Large intestine (tissue), 3 donors: ENCODE measurements around the gene TEX26. TPM values are rescaled to one million over a fixed set of nuclear protein-coding genes. Genes with fewer than 3 reads are reported as not detected.

Experiments
- DNase-seq, 2 donors: peaks; one replicate each; pipeline versions ENCODE4 v3.0.0 to v3.0.0-alpha.2; 2013
- H3K27ac ChIP-seq: one replicate; pipeline ENCODE4 v1.5.1; 2013; ENCODE audit warnings: low read length
- H3K27me3 ChIP-seq: 2 replicates; pipeline ENCODE4 v1.6.1; 2013; ENCODE audit warnings: low read length; ENCODE audit not compliant: control insufficient read depth, insufficient read depth
- H3K36me3 ChIP-seq: 2 replicates; pipeline ENCODE4 v1.6.1; 2013; ENCODE audit warnings: low read length; ENCODE audit not compliant: control insufficient read depth, insufficient read depth
- H3K4me1 ChIP-seq: one replicate; pipeline ENCODE4 v1.6.1; 2013; ENCODE audit warnings: low read length; ENCODE audit not compliant: control insufficient read depth, insufficient read depth
- H3K4me3 ChIP-seq: one replicate; pipeline ENCODE4 v1.5.1; 2013; ENCODE audit warnings: low read length
- H3K9me3 ChIP-seq: one replicate; pipeline ENCODE4 v1.6.1; 2013; ENCODE audit warnings: mild to moderate bottlenecking, low read depth, low read length, moderate library complexity; ENCODE audit not compliant: control insufficient read depth
- WGBS: methylation state at CpG from one replicate; pipeline ENCODE4 v1.1.5; 2013; ENCODE audit warnings: low lambda C conversion rate; ENCODE audit not compliant: insufficient coverage; 5-methylcytosine and 5-hydroxymethylcytosine counted together
- polyA plus RNA-seq: library from polyadenylated mRNA; unstranded; fragments of 120-200 nt; gene quantifications from one replicate; pipeline ENCODE4 v1.2.1, GENCODE V29; 2013

TEX26 gene
- polyA plus RNA-seq, 1 donor, result 0.12 TPM

DNA sequence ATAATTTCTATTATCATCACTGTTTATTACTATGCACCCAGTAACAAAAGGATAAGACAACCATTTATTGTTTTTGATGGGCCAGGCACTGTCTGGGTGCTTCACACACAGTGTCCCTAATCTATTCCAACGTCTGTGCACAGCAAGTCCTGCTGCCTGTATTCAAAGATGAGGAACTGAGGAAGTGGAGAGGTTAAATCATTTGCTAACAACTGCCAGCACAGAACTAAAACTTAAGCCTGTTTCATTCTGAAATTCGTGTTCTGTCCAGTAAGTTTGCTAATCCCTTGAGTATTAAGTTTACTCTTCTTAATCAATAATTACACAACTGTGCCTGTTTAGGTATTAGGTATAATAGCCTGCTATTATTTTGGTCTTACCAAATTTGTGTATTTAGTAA lies 41.9 kb downstream of the TEX26 start:
- Histone ChIP-seq H3K27me3 (peaks cover under 1% of the 10 kb centered on the region), H3K27ac (no peak overlapping the region), H3K4me3 (no peak overlapping the region), H3K36me3 (no peaks in the 10 kb centered on the region), H3K9me3 (no peaks in the 10 kb centered on the region), H3K4me1 (no peaks in the 10 kb centered on the region)
- no CpG with 5 or more reads among the region's 2 CpGs for WGBS
- DNase-seq, result no peak

GRCh38 chr13:30976025-30976424 lies 43.6 kb downstream of the TEX26 start:
- H3K4me1 ChIP-seq, result no peaks in the 10 kb centered on the region
- no peak overlapping the region for H3K27ac ChIP-seq
- peaks cover 2% of the 10 kb centered on the region for H3K27me3 ChIP-seq
- 83% methylated on average over 3 of the region's 4 CpGs for WGBS
- DNase-seq, result no peak
- no peaks in the 10 kb centered on the region for H3K9me3 ChIP-seq
- H3K4me3 ChIP-seq, result no peak overlapping the region
- no peaks in the 10 kb centered on the region for H3K36me3 ChIP-seq

- Histone ChIP-seq H3K36me3 (no peaks in the 10 kb centered on the region), H3K4me3 (no peak overlapping the region), H3K4me1 (no peaks in the 10 kb centered on the region), H3K27me3 (peaks cover 2% of the 10 kb centered on the region), H3K9me3 (no peaks in the 10 kb centered on the region), H3K27ac (no peak overlapping the region)
- WGBS, result 100% methylated on average over 1 of the region's 15 CpGs
- peak in 1 of 2 donors; percentile 7 for DNase-seq
Observed at GRCh38 chr13:30978981-30979956, 46.8 kb downstream of the TEX26 start.

DNA sequence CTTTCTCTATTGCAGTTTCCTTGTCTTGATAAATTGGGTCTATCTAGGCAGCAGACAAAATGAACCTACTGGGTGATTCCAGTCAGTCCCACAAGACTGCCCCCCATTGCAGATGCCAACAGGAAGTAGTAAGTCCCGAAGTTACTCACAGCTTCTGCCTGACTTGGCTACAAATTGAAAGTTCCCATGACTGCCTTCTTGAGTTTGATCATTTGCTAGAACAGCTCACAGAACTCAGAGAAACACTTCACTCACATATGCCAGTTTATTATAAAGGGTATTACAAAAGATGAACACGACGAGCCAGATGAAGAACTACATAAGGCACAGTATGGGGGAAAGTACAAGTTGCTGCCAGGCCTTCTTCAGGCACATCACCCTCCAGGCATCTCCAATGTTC lies 50.0 kb downstream of the TEX26 start:
- Histone ChIP-seq H3K9me3 (no peaks in the 10 kb centered on the region), H3K4me3 (no peak overlapping the region), H3K27me3 (peaks cover 2% of the 10 kb centered on the region), H3K4me1 (no peaks in the 10 kb centered on the region), H3K36me3 (no peaks in the 10 kb centered on the region), H3K27ac (no peak overlapping the region)
- no CpG with 5 or more reads among the region's 3 CpGs for WGBS
- DNase-seq, result no peak

DNA sequence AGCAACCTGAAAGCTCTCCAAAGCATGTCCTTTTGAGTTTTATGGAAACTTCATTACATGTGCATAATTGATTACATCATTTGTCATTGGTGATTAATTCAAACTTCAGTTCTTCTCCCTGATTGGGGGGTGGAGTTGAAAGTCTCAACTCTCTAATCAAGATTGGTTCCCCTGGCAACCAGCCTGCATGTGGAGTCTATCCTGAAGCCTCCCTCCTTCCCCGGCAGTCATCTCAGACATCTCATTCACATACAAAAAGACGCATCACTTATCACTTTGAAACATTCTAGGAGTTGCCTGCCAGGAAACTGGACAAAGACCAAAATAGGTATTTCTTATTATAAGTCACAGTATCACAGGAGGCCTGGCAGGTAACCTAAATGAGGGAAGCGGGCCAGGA lies 50.5 kb downstream of the TEX26 start:
- no peak overlapping the region for H3K27ac ChIP-seq
- no peaks in the 10 kb centered on the region for H3K4me1 ChIP-seq
- peaks cover 2% of the 10 kb centered on the region for H3K27me3 ChIP-seq
- no peaks in the 10 kb centered on the region for H3K36me3 ChIP-seq
- DNase-seq, result no peak
- H3K9me3 ChIP-seq, result no peaks in the 10 kb centered on the region
- 100% methylated on average over 1 of the region's 3 CpGs for WGBS
- no peak overlapping the region for H3K4me3 ChIP-seq

- no peaks in the 10 kb centered on the region for H3K4me1 ChIP-seq
- H3K27me3 ChIP-seq, result peaks cover 2% of the 10 kb centered on the region
- H3K4me3 ChIP-seq, result no peak overlapping the region
- WGBS, result 48% methylated on average over 2 of the region's 4 CpGs
- H3K27ac ChIP-seq, result no peak overlapping the region
- H3K36me3 ChIP-seq, result no peaks in the 10 kb centered on the region
- DNase-seq, result no peak
- H3K9me3 ChIP-seq, result no peaks in the 10 kb centered on the region
Observed at GRCh38 chr13:30983431-30983830, 51.0 kb downstream of the TEX26 start.

DNA sequence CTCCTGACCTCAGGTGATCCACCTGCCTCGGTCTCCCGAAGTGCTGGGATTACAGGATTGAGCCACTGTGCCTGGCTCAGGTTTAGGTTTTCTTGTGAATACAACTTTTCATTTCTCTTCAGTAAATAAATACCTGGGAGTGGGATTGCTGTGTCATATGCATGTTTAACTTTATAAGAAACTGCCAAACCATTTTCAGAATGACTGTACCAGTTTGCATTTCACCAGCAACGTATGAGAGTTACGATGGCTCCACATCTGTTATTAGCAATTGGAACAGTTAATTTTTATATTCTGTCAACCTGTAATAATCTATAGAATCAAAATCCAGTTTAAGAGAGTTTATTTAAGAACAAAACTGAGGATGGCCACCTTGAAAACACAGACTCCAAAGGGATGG lies 52.2 kb downstream of the TEX26 start:
- Histone ChIP-seq H3K4me1 (no peaks in the 10 kb centered on the region), H3K9me3 (no peaks in the 10 kb centered on the region), H3K27me3 (no peaks in the 10 kb centered on the region), H3K27ac (no peak overlapping the region), H3K36me3 (no peaks in the 10 kb centered on the region), H3K4me3 (no peak overlapping the region)
- 100% methylated on average over 3 of the region's 4 CpGs for WGBS
- no peak for DNase-seq

GRCh38 chr13:30985637-30986205 lies 53.3 kb downstream of the TEX26 start:
- Histone ChIP-seq H3K36me3 (no peaks in the 10 kb centered on the region), H3K4me1 (no peaks in the 10 kb centered on the region)
- WGBS, result 86% methylated on average over 1 of the region's 3 CpGs

DNA sequence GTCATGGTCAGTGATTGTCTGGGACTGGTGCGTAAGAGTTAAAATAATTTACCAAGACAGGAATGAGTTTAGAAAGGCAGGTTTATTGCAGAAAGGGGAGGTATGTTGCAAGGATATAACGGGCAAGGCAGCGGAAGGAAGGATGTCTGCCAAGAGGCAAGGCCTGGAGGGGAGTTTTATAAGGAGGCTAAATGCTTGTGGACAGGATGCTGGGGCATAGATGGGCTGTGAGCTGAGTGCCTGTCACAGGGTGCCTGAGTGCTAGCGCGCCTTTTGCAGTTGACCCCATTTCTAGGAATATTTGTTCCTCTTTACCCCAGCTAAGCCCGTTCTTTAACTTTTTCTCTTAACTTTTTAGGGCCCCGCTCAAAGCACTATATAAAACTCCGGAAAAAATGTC lies 58.7 kb downstream of the TEX26 start:
- no peak for DNase-seq
- Histone ChIP-seq H3K27ac (no peak overlapping the region), H3K36me3 (no peaks in the 10 kb centered on the region), H3K4me3 (no peak overlapping the region), H3K4me1 (no peaks in the 10 kb centered on the region), H3K9me3 (no peaks in the 10 kb centered on the region), H3K27me3 (no peaks in the 10 kb centered on the region)
- 100% methylated on average over 2 of the region's 8 CpGs for WGBS

More at GRCh38 chr13:30985637-30986205, 53.3 kb downstream of the TEX26 start:
- no peak overlapping the region for H3K27ac ChIP-seq
- H3K27me3 ChIP-seq, result no peaks in the 10 kb centered on the region
- H3K9me3 ChIP-seq, result no peaks in the 10 kb centered on the region
- no peak for DNase-seq
- H3K4me3 ChIP-seq, result no peak overlapping the region

DNA sequence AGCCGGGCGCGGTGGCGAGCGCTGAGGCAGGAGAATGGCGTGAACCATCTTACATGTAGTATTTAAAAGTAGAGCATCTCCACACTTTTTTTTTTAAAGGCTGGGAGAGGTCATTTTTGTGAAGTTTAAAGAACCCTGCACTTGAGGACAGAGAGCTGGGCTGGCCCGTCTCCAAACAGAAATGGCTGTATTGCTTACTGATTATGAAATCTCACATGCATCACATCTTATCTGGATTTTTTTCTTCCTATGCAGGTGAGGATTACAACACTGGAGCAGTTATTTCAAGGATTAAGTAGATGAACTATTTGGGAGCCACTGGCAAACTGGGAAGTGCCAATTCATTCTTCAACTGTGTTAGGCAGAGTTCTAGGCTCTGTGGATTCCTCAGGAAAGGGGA lies 59.5 kb downstream of the TEX26 start:
- Histone ChIP-seq H3K4me3 (no peak overlapping the region), H3K4me1 (no peaks in the 10 kb centered on the region), H3K36me3 (no peaks in the 10 kb centered on the region), H3K9me3 (no peaks in the 10 kb centered on the region), H3K27ac (no peak overlapping the region), H3K27me3 (no peaks in the 10 kb centered on the region)
- WGBS, result 83% methylated on average over 1 of the region's 7 CpGs
- no peak for DNase-seq
